ENCODE data around the gene DNASE1L3. TPM values are rescaled to one million over a fixed set of nuclear protein-coding genes. Genes with fewer than 3 reads are reported as not detected.

The DNASE1L3 gene
- total RNA-seq, 2 donors from 2014 or later: 1.4 to 2.3 TPM

- peak overlapping the region; percentile 5 for H3K27ac ChIP-seq
- WGBS: 91% methylated on average over 9 of the region's 9 CpGs
- no peaks in the 10 kb centered on the region for H3K9me3 ChIP-seq
- no peak for DNase-seq (ENCODE audit: low spot score)
- TF ChIP-seq CTCF (IDR thresholded peaks at IDR 0.05): no peak
- no peak for TF ChIP-seq POLR2A (IDR thresholded peaks at IDR 0.05)
- TF ChIP-seq POLR2AphosphoS5 (IDR thresholded peaks at IDR 0.05): no peak
- peaks cover 12% of the 10 kb centered on the region for H3K4me1 ChIP-seq (replicated peaks)
- intact Hi-C loops (cut with DNase I): loop anchor here (5.0 kb wide), 1 partner anchor 97 kb away; no protein-coding TSS in a partner anchor
- peaks cover 2 to 17% of the 10 kb centered on the region in 2 donors for H3K36me3 ChIP-seq
- no peak overlapping the region for H3K4me3 ChIP-seq
- H3K27me3 ChIP-seq (replicated peaks; ENCODE audit: insufficient read depth): no peaks in the 10 kb centered on the region
These were observed 41.4 kb downstream of the DNASE1L3 start for GRCh38 chr3:58169371-58169770.

- 94% methylated on average over 7 of the region's 7 CpGs for WGBS
- no peaks in the 10 kb centered on the region for H3K27me3 ChIP-seq (replicated peaks; ENCODE audit: insufficient read depth)
- peaks cover 2 to 17% of the 10 kb centered on the region in 2 donors for H3K36me3 ChIP-seq
- H3K4me3 ChIP-seq: no peak overlapping the region
- TF ChIP-seq POLR2AphosphoS5 (IDR thresholded peaks at IDR 0.05) (no peak), CTCF (IDR thresholded peaks at IDR 0.05) (no peak), POLR2A (IDR thresholded peaks at IDR 0.05) (no peak)
- H3K9me3 ChIP-seq: no peaks in the 10 kb centered on the region
- peaks cover 19% of the 10 kb centered on the region for H3K4me1 ChIP-seq (replicated peaks)
- peak overlapping the region; percentile 54 to 83 for H3K27ac ChIP-seq
- no peak for DNase-seq (ENCODE audit: low spot score)
- intact Hi-C loops (cut with DNase I): loop anchor here (5.0 kb wide), 1 partner anchor 96 kb away; no protein-coding TSS in a partner anchor
These were observed 42.3 kb downstream of the DNASE1L3 start for GRCh38 chr3:58168498-58168897.

GRCh38 chr3:58167431-58168351 is 43.1 kb downstream of the DNASE1L3 start:
- Histone ChIP-seq H3K9me3 (no peaks in the 10 kb centered on the region), H3K36me3 (peaks cover 8 to 17% of the 10 kb centered on the region in 2 donors), H3K27me3 (replicated peaks; ENCODE audit: insufficient read depth) (no peaks in the 10 kb centered on the region), H3K4me3 (no peak overlapping the region), H3K4me1 (replicated peaks) (peaks cover 20% of the 10 kb centered on the region), H3K27ac (peak overlapping the region; percentile 54 to 83)
- peak; percentile 53 to 74 (median 62) for TF ChIP-seq CTCF (IDR thresholded peaks at IDR 0.05)
- TF ChIP-seq POLR2A (IDR thresholded peaks at IDR 0.05): no peak
- TF ChIP-seq POLR2AphosphoS5 (IDR thresholded peaks at IDR 0.05): peak; percentile 32
- 60% methylated on average over 15 of the region's 16 CpGs for WGBS
- intact Hi-C loops (cut with DNase I): loop anchor here (5.0 kb wide), 1 partner anchor 95 kb away; no protein-coding TSS in a partner anchor
- DNase-seq (ENCODE audit: low spot score): peak; percentile 41

- TF ChIP-seq POLR2A (IDR thresholded peaks at IDR 0.05): no peak
- peak in 1 of 4 experiments; percentile 24 for TF ChIP-seq CTCF (IDR thresholded peaks at IDR 0.05)
- peak; percentile 70 for TF ChIP-seq POLR2AphosphoS5 (IDR thresholded peaks at IDR 0.05)
- peaks cover 20% of the 10 kb centered on the region for H3K4me1 ChIP-seq (replicated peaks)
- H3K9me3 ChIP-seq: no peaks in the 10 kb centered on the region
- DNase-seq (ENCODE audit: low spot score): peak; percentile 53
- intact Hi-C loops (cut with DNase I): loop anchor here (5.0 kb wide), 1 partner anchor 93 kb away; no protein-coding TSS in a partner anchor
- no peaks in the 10 kb centered on the region for H3K27me3 ChIP-seq (replicated peaks; ENCODE audit: insufficient read depth)
- peak overlapping the region; percentile 83 to 84 for H3K27ac ChIP-seq
- H3K36me3 ChIP-seq: peaks cover 6 to 10% of the 10 kb centered on the region in 2 donors
- 34% methylated on average over 16 of the region's 16 CpGs for WGBS
- no peak overlapping the region for H3K4me3 ChIP-seq
These were observed 45.6 kb downstream of the DNASE1L3 start for GRCh38 chr3:58164906-58165821.

All from prostate gland (tissue), 2 donors.